Measurements from ENCODE around the gene FUT2. TPM values are rescaled to one million over a fixed set of nuclear protein-coding genes. Genes with fewer than 3 reads are reported as not detected.

Gene FUT2
- polyA plus RNA-seq, 2 of the 4 experiments (the other 2 are of a cell fraction) = not detected

DNA sequence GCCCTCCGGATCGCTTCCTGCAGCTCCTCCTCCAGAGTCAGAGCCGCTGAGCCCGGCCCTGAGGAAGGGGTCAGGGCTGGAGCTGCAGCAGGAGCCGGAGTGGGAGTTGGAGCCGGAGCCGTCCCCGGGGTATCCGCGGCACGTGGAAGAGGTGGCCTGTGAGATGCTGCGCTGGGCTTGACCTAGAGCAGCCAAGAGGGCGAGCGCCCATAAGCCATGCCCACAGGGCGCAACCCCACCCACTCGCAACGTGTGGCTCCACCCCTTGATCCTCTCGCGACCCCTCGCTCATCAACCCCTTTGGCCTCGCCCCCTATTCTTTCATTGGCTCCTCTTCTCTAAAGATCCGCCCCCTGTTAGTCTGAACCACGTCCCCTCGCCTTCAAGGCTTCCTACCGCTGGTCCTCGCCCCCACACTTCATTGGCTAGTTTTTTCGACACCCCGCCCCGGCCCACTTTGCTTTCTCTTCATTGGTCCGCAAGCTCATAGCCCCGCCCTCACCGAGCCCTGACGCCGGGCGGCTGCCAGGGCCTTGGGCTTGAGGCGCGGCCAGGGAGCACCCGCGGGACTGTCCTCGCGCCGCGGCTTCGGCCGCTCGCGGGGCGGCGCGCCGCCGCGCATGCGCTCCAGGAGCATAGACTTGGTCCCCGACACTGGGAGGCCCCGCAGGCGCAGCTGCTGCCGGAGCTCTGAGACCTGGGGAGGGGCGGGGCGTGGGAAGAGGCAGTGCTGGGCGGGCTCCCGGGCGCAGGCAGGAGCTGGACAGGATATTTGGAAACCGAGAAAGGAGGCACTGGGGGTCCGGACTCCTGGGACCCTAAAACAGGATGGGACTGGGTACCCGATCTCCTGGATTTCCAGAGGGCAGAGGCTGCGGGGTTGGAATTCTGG, 18.3 kb downstream of the FUT2 start:
- Histone ChIP-seq H3K4me3 (peak overlapping the region; percentile 68), H3K27ac (peak overlapping the region; percentile 86 to 90), H3K4me1 (peaks cover 16% of the 10 kb centered on the region), H3K9me3 (no peaks in the 10 kb centered on the region), H3K4me2 (peak overlapping the region; percentile 94)
- peak; percentile 97 for FAIRE-seq
- peak; percentile 92 for ATAC-seq
- CTCF ChIA-PET = interaction anchor here (1.0 to 5.4 kb wide), 18 partner anchors 8 to 129 kb away, joined by 3 to 31 read pairs (median 6); partner anchors contain the start of genes CA11, FUT2 and HSD17B14
- WGBS (ENCODE audit: missing lambda C conversion rate) = under 1% methylated on average over 38 of the region's 67 CpGs
- POLR2A ChIA-PET = interaction anchor here (0.8 to 1.4 kb wide), 6 partner anchors 18 to 95 kb away, joined by 3 to 5 read pairs (median 3); partner anchors contain the start of genes FUT2, IZUMO1, RPL18 and SPHK2
- TF ChIP-seq POLR2A (IDR thresholded peaks at IDR 0.05; ENCODE audit: low read length) (peak; percentile 83), KDM1A (IDR thresholded peaks at IDR 0.05; ENCODE audit: low read depth) (no peak), JUN (IDR thresholded peaks at IDR 0.05) (no peak), SREBF2 (IDR thresholded peaks at IDR 0.05) (no peak), JUNB (IDR thresholded peaks at IDR 0.05) (no peak), PHF8 (IDR thresholded peaks at IDR 0.05; ENCODE audit: borderline replicate concordance, low read depth) (no peak; the same call in 1 of the 2 replicates), HOXB13 (CRISPR knock-in tag; IDR thresholded peaks at IDR 0.05; ENCODE audit: low read depth) (no peak), GATA3 (IDR thresholded peaks at IDR 0.05; ENCODE audit: borderline replicate concordance) (no peak), ZNF302 (CRISPR knock-in tag; IDR thresholded peaks at IDR 0.05) (no peak), HDAC2 (IDR thresholded peaks at IDR 0.05) (no peak), KDM5A (IDR thresholded peaks at IDR 0.05) (no peak), RARB (CRISPR knock-in tag; IDR thresholded peaks at IDR 0.05) (no peak), MAZ (IDR thresholded peaks at IDR 0.05; ENCODE audit: borderline replicate concordance, low read depth, low read length) (no peak; the same call in 1 of the 2 replicates), HOXB5 (CRISPR knock-in tag; IDR thresholded peaks at IDR 0.05) (no peak), CHD2 (IDR thresholded peaks at IDR 0.05; ENCODE audit: low read length, partially characterized antibody) (no peak)
- TF ChIP-seq, protein P1, sequence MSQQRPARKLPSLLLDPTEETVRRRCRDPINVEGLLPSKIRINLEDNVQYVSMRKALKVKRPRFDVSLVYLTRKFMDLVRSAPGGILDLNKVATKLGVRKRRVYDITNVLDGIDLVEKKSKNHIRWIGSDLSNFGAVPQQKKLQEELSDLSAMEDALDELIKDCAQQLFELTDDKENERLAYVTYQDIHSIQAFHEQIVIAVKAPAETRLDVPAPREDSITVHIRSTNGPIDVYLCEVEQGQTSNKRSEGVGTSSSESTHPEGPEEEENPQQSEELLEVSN (IDR thresholded peaks at IDR 0.05; ENCODE audit: borderline replicate concordance, low read depth) = peak; percentile 82
- TF ChIP-seq, protein P2, sequence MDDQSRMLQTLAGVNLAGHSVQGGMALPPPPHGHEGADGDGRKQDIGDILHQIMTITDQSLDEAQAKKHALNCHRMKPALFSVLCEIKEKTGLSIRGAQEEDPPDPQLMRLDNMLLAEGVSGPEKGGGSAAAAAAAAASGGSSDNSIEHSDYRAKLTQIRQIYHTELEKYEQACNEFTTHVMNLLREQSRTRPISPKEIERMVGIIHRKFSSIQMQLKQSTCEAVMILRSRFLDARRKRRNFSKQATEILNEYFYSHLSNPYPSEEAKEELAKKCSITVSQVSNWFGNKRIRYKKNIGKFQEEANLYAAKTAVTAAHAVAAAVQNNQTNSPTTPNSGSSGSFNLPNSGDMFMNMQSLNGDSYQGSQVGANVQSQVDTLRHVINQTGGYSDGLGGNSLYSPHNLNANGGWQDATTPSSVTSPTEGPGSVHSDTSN (IDR thresholded peaks at IDR 0.05) = 0 out of 2 replicates have a peak, but pooled peaks have one; percentile 26
- TF ChIP-seq, protein P3, sequence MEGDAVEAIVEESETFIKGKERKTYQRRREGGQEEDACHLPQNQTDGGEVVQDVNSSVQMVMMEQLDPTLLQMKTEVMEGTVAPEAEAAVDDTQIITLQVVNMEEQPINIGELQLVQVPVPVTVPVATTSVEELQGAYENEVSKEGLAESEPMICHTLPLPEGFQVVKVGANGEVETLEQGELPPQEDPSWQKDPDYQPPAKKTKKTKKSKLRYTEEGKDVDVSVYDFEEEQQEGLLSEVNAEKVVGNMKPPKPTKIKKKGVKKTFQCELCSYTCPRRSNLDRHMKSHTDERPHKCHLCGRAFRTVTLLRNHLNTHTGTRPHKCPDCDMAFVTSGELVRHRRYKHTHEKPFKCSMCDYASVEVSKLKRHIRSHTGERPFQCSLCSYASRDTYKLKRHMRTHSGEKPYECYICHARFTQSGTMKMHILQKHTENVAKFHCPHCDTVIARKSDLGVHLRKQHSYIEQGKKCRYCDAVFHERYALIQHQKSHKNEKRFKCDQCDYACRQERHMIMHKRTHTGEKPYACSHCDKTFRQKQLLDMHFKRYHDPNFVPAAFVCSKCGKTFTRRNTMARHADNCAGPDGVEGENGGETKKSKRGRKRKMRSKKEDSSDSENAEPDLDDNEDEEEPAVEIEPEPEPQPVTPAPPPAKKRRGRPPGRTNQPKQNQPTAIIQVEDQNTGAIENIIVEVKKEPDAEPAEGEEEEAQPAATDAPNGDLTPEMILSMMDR (IDR thresholded peaks at IDR 0.05) = no peak
- TF ChIP-seq, protein P4, sequence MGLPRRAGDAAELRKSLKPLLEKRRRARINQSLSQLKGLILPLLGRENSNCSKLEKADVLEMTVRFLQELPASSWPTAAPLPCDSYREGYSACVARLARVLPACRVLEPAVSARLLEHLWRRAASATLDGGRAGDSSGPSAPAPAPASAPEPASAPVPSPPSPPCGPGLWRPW (IDR thresholded peaks at IDR 0.05) = no peak
- TF ChIP-seq, protein P5, sequence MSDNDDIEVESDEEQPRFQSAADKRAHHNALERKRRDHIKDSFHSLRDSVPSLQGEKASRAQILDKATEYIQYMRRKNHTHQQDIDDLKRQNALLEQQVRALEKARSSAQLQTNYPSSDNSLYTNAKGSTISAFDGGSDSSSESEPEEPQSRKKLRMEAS (IDR thresholded peaks at IDR 0.05) = peak; percentile 53
- TF ChIP-seq, protein P6, sequence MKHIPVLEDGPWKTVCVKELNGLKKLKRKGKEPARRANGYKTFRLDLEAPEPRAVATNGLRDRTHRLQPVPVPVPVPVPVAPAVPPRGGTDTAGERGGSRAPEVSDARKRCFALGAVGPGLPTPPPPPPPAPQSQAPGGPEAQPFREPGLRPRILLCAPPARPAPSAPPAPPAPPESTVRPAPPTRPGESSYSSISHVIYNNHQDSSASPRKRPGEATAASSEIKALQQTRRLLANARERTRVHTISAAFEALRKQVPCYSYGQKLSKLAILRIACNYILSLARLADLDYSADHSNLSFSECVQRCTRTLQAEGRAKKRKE (CRISPR knock-in tag; IDR thresholded peaks at IDR 0.05; ENCODE audit: low read depth) = no peak
- peak; percentile 100 for DNase-seq (ENCODE audit: low read depth in 1 of 2, low spot score in 1 of 2)

All from A549 (cell line).